CD14-positive monocyte (primary cell): Measurements from ENCODE around the gene PDE4D. TPM values are rescaled to one million over a fixed set of nuclear protein-coding genes. Genes with fewer than 3 reads are reported as not detected.

ENCODE experiments used
- DNase-seq, 3 donors: peaks; one replicate each; pipeline ENCODE4 v3.0.0-alpha.2; 2011 to 2022
- H2AFZ ChIP-seq: 2 replicates; pipeline ENCODE4 v1.6.0; 2012; ENCODE audit warnings: mild to moderate bottlenecking, low read depth, low read length, inconsistent platforms; ENCODE audit not compliant: insufficient read depth, poor library complexity, severe bottlenecking
- H3K27ac ChIP-seq, 2 donors: 1 replicate in 1 of 2; 2 replicates in 1 of 2; pipeline ENCODE4 v1.5.1; 2012 to 2013; ENCODE audit warnings: low read length in 2 of 2, control low read depth in 1 of 2, inconsistent platforms in 1 of 2, low read depth in 1 of 2, mild to moderate bottlenecking in 1 of 2
- H3K27me3 ChIP-seq, 2 donors: one replicate each; pipeline versions ENCODE4 v1.6.0 to v1.6.1; 2011 to 2013; ENCODE audit warnings: low read length in 2 of 2; ENCODE audit not compliant: control insufficient read depth in 2 of 2, insufficient read depth in 2 of 2
- H3K36me3 ChIP-seq, 2 donors: replicated peaks in 1 of 2; 1 replicate in 1 of 2; 2 replicates in 1 of 2; pipeline versions ENCODE4 v1.5.1 to v1.6.1; 2012 to 2013; ENCODE audit warnings: low read length in 2 of 2, control low read depth in 1 of 2, inconsistent platforms in 1 of 2, mild to moderate bottlenecking in 1 of 2; ENCODE audit not compliant: insufficient read depth in 2 of 2, control insufficient read depth in 1 of 2
- H3K4me1 ChIP-seq, 2 donors: 1 replicate in 1 of 2; 2 replicates in 1 of 2; pipeline versions ENCODE4 v1.5.1 to v1.6.1; 2012 to 2013; ENCODE audit warnings: low read length in 2 of 2, control low read depth in 1 of 2, inconsistent platforms in 1 of 2, mild to moderate bottlenecking in 1 of 2, moderate library complexity in 1 of 2; ENCODE audit not compliant: insufficient read depth in 2 of 2, control insufficient read depth in 1 of 2
- H3K4me2 ChIP-seq: replicated peaks from 2 replicates; pipeline ENCODE3; 2012; ENCODE audit warnings: low read length, moderate library complexity, mild to moderate bottlenecking; ENCODE audit not compliant: poor library complexity, severe bottlenecking; ENCODE audit errors: extremely low read depth
- H3K4me3 ChIP-seq, 3 experiments: fragments of 200-600 bp in 1 of 3; sonication (generic) in 1 of 3; replicated peaks in 1 of 3; 1 replicate in 2 of 3; 2 replicates in 1 of 3; pipeline ENCODE4 v1.5.1; 2011 to 2013; ENCODE audit warnings: low read length in 3 of 3, mild to moderate bottlenecking in 3 of 3, control low read depth in 2 of 3, low read depth in 2 of 3, inconsistent platforms in 1 of 3, moderate library complexity in 1 of 3
- H3K79me2 ChIP-seq: 2 replicates; pipeline ENCODE4 v1.6.0; 2012; ENCODE audit warnings: mild to moderate bottlenecking, control low read depth, inconsistent platforms, low read length, moderate library complexity; ENCODE audit not compliant: insufficient read depth
- H3K9ac ChIP-seq: 2 replicates; pipeline ENCODE4 v1.6.0; 2017; ENCODE audit warnings: low read length, mild to moderate bottlenecking; ENCODE audit not compliant: insufficient read depth, poor library complexity, severe bottlenecking
- H3K9me3 ChIP-seq, 2 donors: replicated peaks in 1 of 2; 1 replicate in 1 of 2; 2 replicates in 1 of 2; pipeline versions ENCODE4 v1.5.1 to v1.6.1; 2012 to 2013; ENCODE audit warnings: low read length in 2 of 2, control low read depth in 1 of 2; ENCODE audit not compliant: control insufficient read depth in 1 of 2, insufficient read depth in 1 of 2
- H4K20me1 ChIP-seq: 2 replicates; pipeline ENCODE4 v1.6.0; 2012; ENCODE audit warnings: mild to moderate bottlenecking, low read length, control low read depth, moderate library complexity; ENCODE audit not compliant: insufficient read depth
- H3K27ac Mint-ChIP-seq, 7 donors: one replicate each; pipeline ENCODE4 v1.8.0; 2020; ENCODE audit warnings: mild to moderate bottlenecking in 7 of 7, mixed read lengths in 7 of 7, moderate library complexity in 6 of 7, inconsistent platforms in 2 of 7
- H3K27me3 Mint-ChIP-seq, 3 donors: one replicate each; pipeline ENCODE4 v1.8.0; 2021 to 2022; ENCODE audit warnings: low read depth in 3 of 3, mild to moderate bottlenecking in 3 of 3, mixed read lengths in 3 of 3, moderate library complexity in 3 of 3, inconsistent platforms in 1 of 3
- H3K36me3 Mint-ChIP-seq, 2 donors: one replicate each; pipeline ENCODE4 v1.8.0; 2020; ENCODE audit warnings: mixed read lengths in 2 of 2, inconsistent platforms in 1 of 2, mild to moderate bottlenecking in 1 of 2
- H3K4me1 Mint-ChIP-seq: one replicate; pipeline ENCODE4 v1.8.0; 2020; ENCODE audit warnings: mild to moderate bottlenecking, mixed read lengths
- H3K4me3 Mint-ChIP-seq, 2 donors: one replicate each; pipeline ENCODE4 v1.8.0; 2020; ENCODE audit warnings: mild to moderate bottlenecking in 2 of 2, mixed read lengths in 2 of 2, moderate library complexity in 1 of 2
- H3K9me3 Mint-ChIP-seq, 7 donors: one replicate each; pipeline ENCODE4 v1.8.0; 2020 to 2022; ENCODE audit warnings: mixed read lengths in 7 of 7, mild to moderate bottlenecking in 6 of 7, moderate library complexity in 6 of 7, inconsistent platforms in 2 of 7
- WGBS: methylation state at CpG from one replicate; pipeline ENCODE4 v1.1.5; 2013; ENCODE audit warnings: missing lambda C conversion rate; ENCODE audit not compliant: insufficient coverage; 5-methylcytosine and 5-hydroxymethylcytosine counted together
- intact Hi-C, 2 donors: fragments of 100-400 bp; cut with micrococcal nuclease; formaldehyde crosslinking; loops; one replicate each; pipeline versions ENCODE4 v1.15.0 to v1.15.1; 2023
- polyA plus RNA-seq, 3 donors: library from polyadenylated mRNA; depleted of rRNA in 1 of 3; unstranded in 2 of 3; stranded (reverse) in 1 of 3; fragments of 300-500 nt in 2 of 3; fragments of >200 nt in 1 of 3; fragmentation: Illumina TruSeq in 2 of 3; gene quantifications; 1 replicate in 2 of 3; 2 replicates in 1 of 3; pipeline ENCODE4 v1.2.3, GENCODE V29; 2012 to 2021
- TF ChIP-seq, protein P1 (sequence below): fragments of 200-600 bp; IDR thresholded peaks from one replicate; pipeline ENCODE4 v1.8.0; 2022; ENCODE audit warnings: antibody characterized with exemption, mild to moderate bottlenecking

The PDE4D gene
- polyA plus RNA-seq, 3 donors = 1.9 to 3.4 (median 2.8) TPM

DNA sequence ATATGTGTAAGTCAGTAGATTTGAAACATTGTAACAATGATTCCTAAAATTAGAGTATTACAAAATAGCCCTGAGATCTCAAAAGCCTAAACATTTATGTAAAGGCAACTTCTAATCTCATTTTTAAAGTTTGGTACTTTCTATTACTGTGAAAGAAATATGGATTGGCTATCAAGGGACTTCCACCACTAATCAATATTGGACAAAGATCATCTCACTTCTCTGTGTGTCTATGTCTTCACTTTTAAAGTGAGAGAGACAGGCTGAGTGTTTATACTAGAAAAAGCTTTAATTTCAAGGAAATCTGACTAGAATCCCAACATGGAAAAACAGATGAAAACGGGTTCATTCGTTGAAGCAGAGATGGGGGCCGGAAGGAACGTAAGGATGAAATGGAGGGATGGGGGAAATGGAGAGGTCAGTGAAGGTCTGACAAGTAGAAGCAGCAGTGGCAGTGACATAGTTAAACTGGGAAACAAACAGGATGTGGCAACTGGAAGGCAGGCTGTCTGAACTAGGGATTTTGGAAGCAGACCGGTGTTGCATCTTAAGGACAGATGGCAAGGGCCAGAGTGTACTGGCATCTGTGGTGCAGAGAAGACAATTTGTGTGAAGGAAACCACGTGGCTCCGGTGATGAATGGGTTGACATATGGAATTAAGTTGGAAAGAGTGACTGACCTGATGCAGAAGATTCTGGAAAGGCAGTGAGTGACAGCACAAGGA lies 60.8 kb downstream of the PDE4D start:
- H3K4me1 Mint-ChIP-seq = peaks cover 5% of the 10 kb centered on the region
- Histone ChIP-seq H3K27me3 (no peaks in the 10 kb centered on the region), H3K9ac (no peak overlapping the region), H3K79me2 (no peaks in the 10 kb centered on the region), H3K36me3 (no peaks in the 10 kb centered on the region), H3K4me3 (no peak overlapping the region), H4K20me1 (no peaks in the 10 kb centered on the region), H2AFZ (no peak overlapping the region), H3K27ac (no peak overlapping the region), H3K4me1 (no peaks in the 10 kb centered on the region), H3K4me2 (no peak overlapping the region), H3K9me3 (no peaks in the 10 kb centered on the region)
- no peaks in the 10 kb centered on the region for H3K9me3 Mint-ChIP-seq
- TF ChIP-seq, protein P1, sequence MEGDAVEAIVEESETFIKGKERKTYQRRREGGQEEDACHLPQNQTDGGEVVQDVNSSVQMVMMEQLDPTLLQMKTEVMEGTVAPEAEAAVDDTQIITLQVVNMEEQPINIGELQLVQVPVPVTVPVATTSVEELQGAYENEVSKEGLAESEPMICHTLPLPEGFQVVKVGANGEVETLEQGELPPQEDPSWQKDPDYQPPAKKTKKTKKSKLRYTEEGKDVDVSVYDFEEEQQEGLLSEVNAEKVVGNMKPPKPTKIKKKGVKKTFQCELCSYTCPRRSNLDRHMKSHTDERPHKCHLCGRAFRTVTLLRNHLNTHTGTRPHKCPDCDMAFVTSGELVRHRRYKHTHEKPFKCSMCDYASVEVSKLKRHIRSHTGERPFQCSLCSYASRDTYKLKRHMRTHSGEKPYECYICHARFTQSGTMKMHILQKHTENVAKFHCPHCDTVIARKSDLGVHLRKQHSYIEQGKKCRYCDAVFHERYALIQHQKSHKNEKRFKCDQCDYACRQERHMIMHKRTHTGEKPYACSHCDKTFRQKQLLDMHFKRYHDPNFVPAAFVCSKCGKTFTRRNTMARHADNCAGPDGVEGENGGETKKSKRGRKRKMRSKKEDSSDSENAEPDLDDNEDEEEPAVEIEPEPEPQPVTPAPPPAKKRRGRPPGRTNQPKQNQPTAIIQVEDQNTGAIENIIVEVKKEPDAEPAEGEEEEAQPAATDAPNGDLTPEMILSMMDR = no peak
- WGBS = 92% methylated on average over 5 of the region's 7 CpGs
- H3K36me3 Mint-ChIP-seq = peaks cover 7 to 12% of the 10 kb centered on the region in 2 donors
- intact Hi-C loops = no loop called here
- H3K27me3 Mint-ChIP-seq = peaks cover 0 to 2% (median 0%) of the 10 kb centered on the region in 3 donors
- H3K27ac Mint-ChIP-seq = no peak overlapping the region
- no peak overlapping the region for H3K4me3 Mint-ChIP-seq
- DNase-seq = no peak

DNA sequence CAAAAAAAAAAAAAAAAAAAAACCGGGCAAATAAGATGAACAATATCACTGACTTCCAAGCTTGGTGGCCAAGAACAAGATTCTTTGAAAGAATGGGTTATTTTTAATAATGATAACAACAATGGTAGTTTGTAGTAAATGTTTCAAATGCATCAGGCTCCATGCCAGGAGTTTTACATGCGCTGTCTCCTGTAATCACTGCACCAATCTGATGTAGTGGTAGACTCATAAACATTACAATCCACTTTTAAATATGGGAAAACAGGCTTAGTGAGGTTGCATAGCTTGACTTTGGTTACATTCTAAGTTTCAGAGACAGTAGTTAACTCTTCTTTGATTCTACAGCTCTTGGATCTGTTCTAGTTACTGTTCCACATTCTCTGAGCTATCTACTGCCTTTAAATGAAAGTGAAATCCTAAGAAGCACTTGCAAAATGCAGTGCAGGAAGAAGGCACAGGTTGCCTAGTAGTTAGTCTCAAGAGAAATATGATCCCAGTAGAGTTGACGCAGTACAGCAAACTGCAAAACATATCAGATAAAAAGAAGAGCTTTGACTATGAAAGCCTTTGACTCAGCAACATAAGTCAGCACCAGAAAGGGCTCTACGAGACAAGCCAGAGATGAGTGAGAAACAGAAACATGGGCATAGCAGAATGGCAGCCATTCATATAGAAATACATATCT lies 62.1 kb downstream of the PDE4D start:
- H3K36me3 Mint-ChIP-seq = peaks cover 7 to 12% of the 10 kb centered on the region in 2 donors
- TF ChIP-seq, protein P1 = no peak
- no peak overlapping the region for H3K4me2 ChIP-seq
- DNase-seq = no peak
- no peaks in the 10 kb centered on the region for H3K4me1 ChIP-seq
- no peaks in the 10 kb centered on the region for H4K20me1 ChIP-seq
- WGBS = no CpG with 5 or more reads among the region's 4 CpGs
- H3K36me3 ChIP-seq = no peaks in the 10 kb centered on the region
- H3K9me3 ChIP-seq = no peaks in the 10 kb centered on the region
- no peaks in the 10 kb centered on the region for H3K79me2 ChIP-seq
- H3K27me3 Mint-ChIP-seq = peaks cover 0 to 2% (median 0%) of the 10 kb centered on the region in 3 donors
- no peak overlapping the region for H2AFZ ChIP-seq
- no peaks in the 10 kb centered on the region for H3K4me1 Mint-ChIP-seq
- H3K4me3 Mint-ChIP-seq = no peak overlapping the region
- no peaks in the 10 kb centered on the region for H3K27me3 ChIP-seq
- no peak overlapping the region for H3K27ac ChIP-seq
- no peak overlapping the region for H3K9ac ChIP-seq
- intact Hi-C loops = no loop called here
- no peak overlapping the region for H3K4me3 ChIP-seq
- no peak overlapping the region for H3K27ac Mint-ChIP-seq
- H3K9me3 Mint-ChIP-seq = no peaks in the 10 kb centered on the region
